ENCODE data around the gene CATSPER1.

Gene CATSPER1

GRCh38 chr11:66070604-66071380, 44.5 kb upstream of the CATSPER1 start:
- DNase-seq (ENCODE audit: low spot score), result peak; percentile 52
- TF ChIP-seq, protein P1, sequence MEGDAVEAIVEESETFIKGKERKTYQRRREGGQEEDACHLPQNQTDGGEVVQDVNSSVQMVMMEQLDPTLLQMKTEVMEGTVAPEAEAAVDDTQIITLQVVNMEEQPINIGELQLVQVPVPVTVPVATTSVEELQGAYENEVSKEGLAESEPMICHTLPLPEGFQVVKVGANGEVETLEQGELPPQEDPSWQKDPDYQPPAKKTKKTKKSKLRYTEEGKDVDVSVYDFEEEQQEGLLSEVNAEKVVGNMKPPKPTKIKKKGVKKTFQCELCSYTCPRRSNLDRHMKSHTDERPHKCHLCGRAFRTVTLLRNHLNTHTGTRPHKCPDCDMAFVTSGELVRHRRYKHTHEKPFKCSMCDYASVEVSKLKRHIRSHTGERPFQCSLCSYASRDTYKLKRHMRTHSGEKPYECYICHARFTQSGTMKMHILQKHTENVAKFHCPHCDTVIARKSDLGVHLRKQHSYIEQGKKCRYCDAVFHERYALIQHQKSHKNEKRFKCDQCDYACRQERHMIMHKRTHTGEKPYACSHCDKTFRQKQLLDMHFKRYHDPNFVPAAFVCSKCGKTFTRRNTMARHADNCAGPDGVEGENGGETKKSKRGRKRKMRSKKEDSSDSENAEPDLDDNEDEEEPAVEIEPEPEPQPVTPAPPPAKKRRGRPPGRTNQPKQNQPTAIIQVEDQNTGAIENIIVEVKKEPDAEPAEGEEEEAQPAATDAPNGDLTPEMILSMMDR (IDR thresholded peaks at IDR 0.05; ENCODE audit: borderline replicate concordance, control extremely low read depth, extremely low read depth, insufficient read depth, missing control alignments), result no peak
- in situ Hi-C loops (cut with MboI; ENCODE audit: low sequenced_read_pairs, unreplicated experiment), result no loop called here

GRCh38 chr11:66069715-66070603, 43.7 kb upstream of the CATSPER1 start, which contains the start of gene PACS1:
PACS1 (plus strand) TSS chr11:66070272; CDS start chr11:66070487, 215 bp downstream.
- DNase-seq (ENCODE audit: low spot score), result peak; percentile 91
- TF ChIP-seq, protein P1 (IDR thresholded peaks at IDR 0.05; ENCODE audit: borderline replicate concordance, control extremely low read depth, extremely low read depth, insufficient read depth, missing control alignments), result no peak
- in situ Hi-C loops (cut with MboI; ENCODE audit: low sequenced_read_pairs, unreplicated experiment), result no loop called here

DNA sequence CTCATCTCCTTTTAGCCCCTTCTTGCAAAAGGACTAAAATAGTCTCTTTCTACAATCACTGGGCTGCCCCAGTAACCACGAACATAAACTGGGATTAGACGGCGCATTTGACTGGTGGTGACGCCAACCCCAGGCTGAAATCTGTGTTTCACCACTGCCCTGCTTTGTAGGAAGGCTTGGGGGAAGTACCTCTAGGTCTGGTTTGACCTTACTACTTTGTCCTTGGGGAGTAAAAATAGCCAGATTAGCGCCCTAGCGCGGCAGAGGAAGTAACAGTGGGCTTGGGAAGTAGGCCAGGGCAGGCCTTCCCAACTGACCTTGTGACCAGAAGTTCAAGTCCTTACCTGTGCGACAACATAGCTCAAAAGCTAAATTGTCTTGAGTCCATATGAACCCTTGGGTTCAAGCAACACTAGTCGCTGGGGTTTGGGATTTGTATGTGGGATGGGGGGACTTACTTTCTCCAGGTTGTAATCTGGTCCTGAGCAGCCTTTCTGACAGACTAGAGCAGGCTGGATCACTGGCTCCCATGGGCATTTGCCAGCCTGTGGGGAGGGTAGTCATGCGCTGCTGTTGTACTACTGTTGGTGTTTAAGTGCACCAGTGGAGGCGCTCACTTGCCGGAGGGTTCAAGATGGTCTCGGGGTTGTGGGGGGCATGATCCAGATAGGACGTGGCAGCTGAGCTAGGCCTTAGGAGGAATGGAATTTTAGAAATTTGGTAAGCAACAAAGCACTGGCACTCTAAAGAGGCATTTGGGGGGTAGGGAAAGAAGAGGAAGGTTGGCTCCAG, 42.8 kb upstream of the CATSPER1 start:
- in situ Hi-C loops (cut with MboI; ENCODE audit: low sequenced_read_pairs, unreplicated experiment), result no loop called here
- peak; percentile 64 for DNase-seq (ENCODE audit: low spot score)
- TF ChIP-seq, protein P1 (IDR thresholded peaks at IDR 0.05; ENCODE audit: borderline replicate concordance, control extremely low read depth, extremely low read depth, insufficient read depth, missing control alignments), result no peak

- TF ChIP-seq, protein P1 (IDR thresholded peaks at IDR 0.05; ENCODE audit: borderline replicate concordance, control extremely low read depth, extremely low read depth, insufficient read depth, missing control alignments), result peak; percentile 81
- peak; percentile 70 for DNase-seq (ENCODE audit: low spot score)
Measured at GRCh38 chr11:66068154-66068821, 42.0 kb upstream of the CATSPER1 start.

GRCh38 chr11:66067640-66068039, 41.4 kb upstream of the CATSPER1 start:
- in situ Hi-C loops (cut with MboI; ENCODE audit: low sequenced_read_pairs, unreplicated experiment), result no loop called here
- TF ChIP-seq, protein P1 (IDR thresholded peaks at IDR 0.05; ENCODE audit: borderline replicate concordance, control extremely low read depth, extremely low read depth, insufficient read depth, missing control alignments), result no peak
- no peak for DNase-seq (ENCODE audit: low spot score)

More at GRCh38 chr11:66068154-66068821, 42.0 kb upstream of the CATSPER1 start:
- in situ Hi-C loops (cut with MboI; ENCODE audit: low sequenced_read_pairs, unreplicated experiment), result no loop called here

Measured in GM13976 (cell line).